ENCODE measurements around the gene ARID3A. TPM values are rescaled to one million over a fixed set of nuclear protein-coding genes. Genes with fewer than 3 reads are reported as not detected.

Gene ARID3A
- total RNA-seq, 2 donors from 2014 or later: 3.8 to 18.7 TPM

GRCh38 chr19:926323-926588 lies 421 bp downstream of the ARID3A start:
- Histone ChIP-seq H3K4me3 (peak overlapping the region; percentile 87 to 92), H3K9me3 (no peaks in the 10 kb centered on the region), H3K27ac (peak overlapping the region; percentile 85 to 87), H3K36me3 (no peaks in the 10 kb centered on the region), H3K4me1 (replicated peaks) (peaks cover 3% of the 10 kb centered on the region), H3K27me3 (replicated peaks; ENCODE audit: insufficient read depth) (no peaks in the 10 kb centered on the region)
- TF ChIP-seq POLR2A (IDR thresholded peaks at IDR 0.05): no peak
- no peak for TF ChIP-seq CTCF (IDR thresholded peaks at IDR 0.05)
- TF ChIP-seq POLR2AphosphoS5 (IDR thresholded peaks at IDR 0.05): no peak
- DNase-seq (ENCODE audit: low spot score): no peak
- intact Hi-C loops (cut with DNase I): no loop called here
- under 1% methylated on average over 21 of the region's 21 CpGs for WGBS

- intact Hi-C loops (cut with DNase I): no loop called here
- no peak for TF ChIP-seq POLR2AphosphoS5 (IDR thresholded peaks at IDR 0.05)
- H3K4me3 ChIP-seq: peak overlapping the region; percentile 87 to 92
- no peaks in the 10 kb centered on the region for H3K9me3 ChIP-seq
- no peak for DNase-seq (ENCODE audit: low spot score)
- H3K36me3 ChIP-seq: no peaks in the 10 kb centered on the region
- peak overlapping the region; percentile 85 to 87 for H3K27ac ChIP-seq
- H3K27me3 ChIP-seq (replicated peaks; ENCODE audit: insufficient read depth): no peaks in the 10 kb centered on the region
- WGBS: under 1% methylated on average over 52 of the region's 52 CpGs
- H3K4me1 ChIP-seq (replicated peaks): peaks cover 3% of the 10 kb centered on the region
These were observed 935 bp downstream of the ARID3A start for GRCh38 chr19:926589-927350.

- no peaks in the 10 kb centered on the region for H3K27me3 ChIP-seq (replicated peaks; ENCODE audit: insufficient read depth)
- peaks cover 3% of the 10 kb centered on the region for H3K4me1 ChIP-seq (replicated peaks)
- intact Hi-C loops (cut with DNase I): no loop called here
- no peaks in the 10 kb centered on the region for H3K36me3 ChIP-seq
- no peak for TF ChIP-seq POLR2A (IDR thresholded peaks at IDR 0.05)
- no peak for TF ChIP-seq CTCF (IDR thresholded peaks at IDR 0.05)
- no peak for TF ChIP-seq POLR2AphosphoS5 (IDR thresholded peaks at IDR 0.05)
- H3K27ac ChIP-seq: peak overlapping the region; percentile 85 to 87
- peak overlapping the region; percentile 87 to 92 for H3K4me3 ChIP-seq
- H3K9me3 ChIP-seq: no peaks in the 10 kb centered on the region
- 19% methylated on average over 15 of the region's 15 CpGs for WGBS
- no peak for DNase-seq (ENCODE audit: low spot score)
These were observed 1.5 kb downstream of the ARID3A start for GRCh38 chr19:927351-927779.

GRCh38 chr19:927780-928401 lies 2.1 kb downstream of the ARID3A start:
- WGBS: 62% methylated on average over 9 of the region's 12 CpGs
- Histone ChIP-seq H3K27ac (peak overlapping the region; percentile 85 to 87), H3K9me3 (no peaks in the 10 kb centered on the region), H3K4me1 (replicated peaks) (peaks cover 8% of the 10 kb centered on the region), H3K27me3 (replicated peaks; ENCODE audit: insufficient read depth) (no peaks in the 10 kb centered on the region), H3K36me3 (no peaks in the 10 kb centered on the region), H3K4me3 (peak overlapping the region; percentile 87 to 92)
- DNase-seq (ENCODE audit: low spot score): no peak
- no peak for TF ChIP-seq CTCF (IDR thresholded peaks at IDR 0.05)
- no peak for TF ChIP-seq POLR2AphosphoS5 (IDR thresholded peaks at IDR 0.05)
- no peak for TF ChIP-seq POLR2A (IDR thresholded peaks at IDR 0.05)
- intact Hi-C loops (cut with DNase I): no loop called here

- Histone ChIP-seq H3K4me1 (replicated peaks) (peaks cover 14% of the 10 kb centered on the region), H3K27ac (peak overlapping the region in 1 of 2 donors; percentile 87), H3K9me3 (no peaks in the 10 kb centered on the region), H3K27me3 (replicated peaks; ENCODE audit: insufficient read depth) (no peaks in the 10 kb centered on the region), H3K4me3 (no peak overlapping the region), H3K36me3 (no peaks in the 10 kb centered on the region)
- intact Hi-C loops (cut with DNase I): no loop called here
- WGBS: 81% methylated on average over 16 of the region's 18 CpGs
- DNase-seq (ENCODE audit: low spot score): no peak
- TF ChIP-seq POLR2A (IDR thresholded peaks at IDR 0.05) (no peak), POLR2AphosphoS5 (IDR thresholded peaks at IDR 0.05) (no peak), CTCF (IDR thresholded peaks at IDR 0.05) (no peak)
These were observed 2.8 kb downstream of the ARID3A start for GRCh38 chr19:928471-929202.
